CD1c-positive myeloid dendritic cell (primary cell): ENCODE results near the gene BMP15.
A peak's percentile ranks its signal among the peaks of the same experiment; 100 is the strongest.

Source experiments
- DNase-seq: peaks from one replicate; pipeline ENCODE4 v3.0.0-alpha.2; 2016; ENCODE audit errors: extremely low spot score

Gene BMP15

GRCh38 chrX:50910685-50911176 is at the start of gene BMP15:
Gene BMP15 (plus strand): TSS chrX:50910735. CDS start chrX:50910784, 49 bp downstream.
- no peak for DNase-seq

GRCh38 chrX:50863471-50863870 is 47.1 kb upstream of the BMP15 start:
- no peak for DNase-seq

DNA sequence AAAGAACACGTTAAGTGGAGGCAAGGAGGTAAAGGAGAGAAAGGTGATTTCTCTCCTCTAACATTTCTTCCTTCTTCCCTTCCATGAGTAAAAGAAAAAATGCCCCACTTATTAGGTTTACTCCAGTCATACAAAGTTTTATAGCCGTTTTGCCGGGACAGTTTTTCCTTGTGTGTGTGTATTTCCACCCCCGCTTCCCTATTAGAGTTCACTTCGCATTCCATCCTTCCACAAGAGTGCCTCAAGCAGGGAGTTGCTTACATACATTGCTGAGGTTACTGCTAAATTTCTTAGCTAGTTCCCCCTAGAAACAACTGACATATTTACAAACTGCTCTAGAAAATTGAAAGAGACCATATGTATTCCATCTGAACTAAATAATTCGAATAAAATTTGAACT is 45.2 kb upstream of the BMP15 start:
- no peak for DNase-seq

GRCh38 chrX:50871922-50872453 is 38.5 kb upstream of the BMP15 start:
- DNase-seq: no peak

DNA sequence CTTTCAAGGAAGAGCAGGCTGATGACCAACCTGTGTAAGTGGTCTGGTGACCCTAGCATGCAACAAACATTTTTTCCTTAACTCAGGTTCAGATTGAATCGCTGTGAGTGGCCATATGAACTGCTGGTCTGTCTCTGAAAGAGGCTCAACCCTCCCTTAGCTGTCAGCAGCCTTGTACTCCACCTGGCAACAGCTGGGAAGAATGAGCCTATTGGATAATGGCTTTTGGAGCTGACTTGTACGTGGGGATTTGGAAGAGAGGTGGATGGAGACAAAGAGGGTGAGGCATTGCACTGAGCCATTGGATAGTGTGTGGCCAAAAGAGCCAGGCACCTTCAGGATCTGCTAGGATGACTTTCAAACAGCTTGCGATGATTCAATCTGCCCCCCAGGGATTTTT is 35.7 kb upstream of the BMP15 start:
- no peak for DNase-seq

GRCh38 chrX:50876551-50876950 is 34.0 kb upstream of the BMP15 start:
- no peak for DNase-seq

DNA sequence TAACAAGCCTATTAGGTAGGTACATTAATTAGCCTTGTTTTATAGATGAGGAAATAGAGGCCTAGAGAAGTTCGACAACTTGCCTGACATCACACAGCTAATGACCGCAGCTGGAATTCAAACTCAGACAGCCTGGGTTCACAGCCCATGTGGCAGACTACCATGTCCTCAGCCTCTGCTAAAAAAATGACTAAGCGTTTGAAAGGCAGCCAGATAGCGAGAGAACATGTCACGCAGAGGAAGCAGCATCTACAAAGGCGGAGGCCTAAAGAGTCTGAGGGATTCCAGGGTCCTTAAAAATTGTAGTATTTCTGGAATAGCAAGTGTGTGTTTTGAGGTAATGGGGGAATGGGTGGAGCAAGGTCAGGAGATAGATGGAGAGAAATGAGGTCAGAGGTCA is 33.2 kb upstream of the BMP15 start:
- DNase-seq: no peak

DNA sequence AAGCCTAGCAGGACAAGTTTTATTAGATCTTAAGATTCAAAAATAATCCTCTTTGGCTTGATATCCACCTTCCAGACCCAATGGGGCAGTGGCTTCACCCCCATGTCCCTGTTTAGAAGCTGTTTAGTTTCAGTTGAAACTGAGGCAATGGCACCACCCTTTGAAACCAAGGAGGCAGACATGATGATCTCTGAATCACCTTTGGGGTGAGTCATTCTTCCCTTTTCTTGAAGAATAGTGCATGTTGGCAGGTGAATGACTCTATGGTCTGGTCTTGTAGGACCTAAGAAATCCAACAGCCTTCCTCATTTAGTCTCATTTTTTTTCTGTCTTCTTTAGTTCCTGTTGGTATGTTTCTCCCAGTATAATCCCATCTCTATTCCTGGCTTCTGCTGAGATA is 29.5 kb upstream of the BMP15 start:
- no peak for DNase-seq

GRCh38 chrX:50888884-50889283 is 21.7 kb upstream of the BMP15 start:
- DNase-seq: no peak

GRCh38 chrX:50889582-50889981 is 21.0 kb upstream of the BMP15 start:
- no peak for DNase-seq

DNA sequence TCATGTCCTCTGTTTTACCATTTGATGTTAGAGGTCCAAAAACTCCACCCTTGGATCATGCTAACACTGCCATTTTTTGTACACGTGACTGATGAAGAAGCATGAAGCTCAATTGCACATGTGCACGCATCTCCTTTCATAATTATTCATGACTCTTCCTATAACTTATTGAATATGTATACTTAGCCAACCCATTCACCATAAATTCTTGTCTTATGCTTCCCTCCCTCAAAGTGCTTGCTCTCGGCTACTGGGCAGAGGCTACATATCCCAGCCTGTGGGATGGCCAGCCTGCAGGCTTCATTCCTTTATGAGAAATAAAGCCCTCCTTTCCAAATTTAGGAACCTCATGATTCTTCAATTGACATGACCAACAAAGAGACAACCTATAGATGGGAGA is 17.5 kb upstream of the BMP15 start:
- no peak for DNase-seq

- DNase-seq: no peak
These were observed 17.1 kb upstream of the BMP15 start for GRCh38 chrX:50893466-50893865.

GRCh38 chrX:50905334-50905733 is 5.2 kb upstream of the BMP15 start:
- DNase-seq: peak; percentile 6

DNA sequence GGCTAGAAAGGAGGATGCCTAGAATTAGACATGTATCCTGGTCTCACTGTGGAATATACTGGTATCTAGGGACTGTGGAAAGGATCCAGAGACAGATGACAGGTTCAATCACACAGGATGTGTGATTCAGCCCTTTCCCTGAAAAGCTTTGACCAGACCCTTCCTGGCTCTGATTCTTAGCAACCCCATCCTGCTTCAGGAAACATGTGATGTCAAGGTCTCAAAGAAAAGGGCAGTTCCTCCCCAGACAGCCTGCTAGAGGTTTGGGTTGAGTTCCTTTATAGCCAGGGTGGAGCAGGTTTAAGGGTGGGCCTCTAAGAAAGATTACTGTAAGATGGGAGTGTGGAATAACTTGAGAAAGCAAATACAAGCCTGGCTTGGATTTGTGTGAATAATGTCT is 3.0 kb downstream of the BMP15 start:
- DNase-seq: no peak

GRCh38 chrX:50920132-50920531 is 9.6 kb downstream of the BMP15 start:
- DNase-seq: no peak

DNA sequence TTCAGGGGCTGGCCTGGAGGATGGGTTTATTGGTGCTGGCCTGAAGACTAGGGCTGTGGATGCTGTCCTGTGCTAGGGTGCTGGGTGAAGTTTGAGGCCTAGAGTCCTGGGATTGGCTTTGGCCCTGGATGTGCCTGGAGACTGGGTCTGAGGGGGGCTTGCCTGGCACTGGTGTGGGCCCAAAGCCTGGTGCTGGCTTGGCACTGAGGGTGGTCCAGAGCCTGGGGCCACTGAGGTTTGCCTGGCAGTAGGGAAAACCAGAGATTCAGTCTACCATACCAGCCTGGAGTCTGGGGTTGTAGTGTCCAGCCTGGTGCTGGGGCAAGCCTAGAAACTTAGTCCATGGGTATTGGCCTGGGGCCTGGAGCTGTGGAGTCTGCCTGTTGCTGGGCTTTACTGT is 16.6 kb downstream of the BMP15 start:
- no peak for DNase-seq

DNA sequence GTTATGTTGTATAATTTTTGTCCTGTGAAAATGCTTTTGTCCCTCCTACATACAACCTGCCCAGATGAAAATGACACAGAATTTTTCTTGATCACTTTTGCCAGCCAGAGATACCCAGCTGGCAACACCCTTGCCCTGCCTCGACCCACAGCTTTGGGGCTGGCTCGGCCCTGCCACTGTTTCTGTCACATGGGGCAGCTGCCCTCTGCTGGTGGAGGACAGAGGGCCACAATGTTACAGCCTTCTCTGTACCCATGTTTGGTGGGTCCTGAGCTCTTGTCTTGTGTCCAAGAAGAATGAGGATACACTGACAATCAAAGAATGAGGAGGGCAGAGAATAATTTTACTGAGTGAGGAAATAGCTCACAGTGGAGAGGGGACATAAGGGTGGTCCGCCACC is 31.1 kb downstream of the BMP15 start:
- DNase-seq: no peak

GRCh38 chrX:50942471-50942870 is 31.9 kb downstream of the BMP15 start:
- DNase-seq: no peak

- no peak for DNase-seq
These were observed 41.9 kb downstream of the BMP15 start for GRCh38 chrX:50952406-50952805.

DNA sequence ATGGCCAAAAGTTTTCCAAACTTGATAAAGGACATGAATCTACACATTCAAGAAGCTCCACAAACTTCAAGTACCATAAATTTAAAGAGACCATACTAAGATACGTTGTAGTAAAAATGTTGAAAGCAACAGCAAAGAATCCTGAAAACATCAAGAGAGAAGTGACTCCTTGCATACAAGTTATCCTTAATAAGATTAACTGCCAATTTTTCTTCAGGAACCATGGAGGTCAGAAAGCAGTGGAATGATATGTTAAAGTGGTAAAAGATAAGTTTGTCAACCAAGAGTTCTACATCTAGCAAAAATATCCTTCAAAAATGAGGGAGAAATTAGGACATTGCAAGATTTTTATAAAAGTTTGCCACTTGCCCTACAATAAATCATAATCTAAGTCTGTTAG is 43.3 kb downstream of the BMP15 start:
- DNase-seq: no peak

GRCh38 chrX:50962156-50962555 is 51.6 kb downstream of the BMP15 start:
- DNase-seq: no peak

DNA sequence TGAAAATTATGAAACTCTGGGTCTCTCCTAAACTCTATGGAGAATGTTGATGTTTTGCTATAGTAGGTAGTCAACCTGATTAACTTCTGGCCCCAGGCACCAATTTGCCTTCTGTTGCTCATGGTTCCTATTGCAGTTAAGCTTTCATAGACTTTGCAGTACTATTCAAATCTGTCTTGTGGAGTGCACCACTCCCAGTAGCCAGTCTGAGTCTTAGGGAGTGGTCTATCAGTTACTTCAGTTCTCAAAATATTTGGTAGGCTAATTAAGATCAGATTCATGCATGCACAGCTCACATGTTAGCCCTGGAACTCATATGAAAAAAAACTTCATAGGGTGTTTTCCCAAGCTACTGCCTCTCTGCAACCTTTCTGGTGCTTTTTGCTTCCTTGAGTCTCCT is 53.3 kb downstream of the BMP15 start:
- no peak for DNase-seq
